SJSA1 (cell line): ENCODE measurements around the gene GALNT7. TPM values are rescaled to one million over a fixed set of nuclear protein-coding genes. Genes with fewer than 3 reads are reported as not detected.

Experiments
- DNase-seq, 2 experiments: peaks; one replicate each; pipeline ENCODE4 v3.0.0-alpha.2; 2015 to 2020; ENCODE audit warnings: low spot score in 2 of 2, low read depth in 1 of 2
- H3K27ac ChIP-seq: fragments of 250-450 bp; sonication (Bioruptor Pico); 2 replicates; pipeline ENCODE4 v1.5.1; 2020; ENCODE audit warnings: mild to moderate bottlenecking, moderate library complexity
- H3K27me3 ChIP-seq: fragments of 250-450 bp; sonication (Bioruptor Pico); replicated peaks from 2 replicates; pipeline ENCODE4 v1.5.1; 2020; ENCODE audit warnings: mild to moderate bottlenecking, moderate library complexity
- H3K36me3 ChIP-seq: fragments of 250-450 bp; sonication (Bioruptor Pico); 2 replicates; pipeline ENCODE4 v1.5.1; 2020; ENCODE audit warnings: mild to moderate bottlenecking
- H3K4me1 ChIP-seq: fragments of 250-450 bp; sonication (Bioruptor Pico); replicated peaks from 2 replicates; pipeline ENCODE4 v1.6.1; 2021; ENCODE audit warnings: mild to moderate bottlenecking
- H3K4me3 ChIP-seq: fragments of 250-450 bp; sonication (Bioruptor Pico); 2 replicates; pipeline ENCODE4 v1.5.1; 2020; ENCODE audit warnings: mild to moderate bottlenecking
- H3K9me3 ChIP-seq: fragments of 250-450 bp; sonication (Bioruptor Pico); replicated peaks from 2 replicates; pipeline ENCODE4 v1.5.1; 2020; ENCODE audit warnings: mild to moderate bottlenecking
- total RNA-seq: library from RNA; depleted of rRNA; stranded (reverse); fragments of >200 nt; shearing (Covaris generic); gene quantifications from 2 replicates; pipeline ENCODE4 v1.2.3, GENCODE V29; 2014

Gene GALNT7
- total RNA-seq, 1 experiment from 2014 or later = 24.7 TPM

DNA sequence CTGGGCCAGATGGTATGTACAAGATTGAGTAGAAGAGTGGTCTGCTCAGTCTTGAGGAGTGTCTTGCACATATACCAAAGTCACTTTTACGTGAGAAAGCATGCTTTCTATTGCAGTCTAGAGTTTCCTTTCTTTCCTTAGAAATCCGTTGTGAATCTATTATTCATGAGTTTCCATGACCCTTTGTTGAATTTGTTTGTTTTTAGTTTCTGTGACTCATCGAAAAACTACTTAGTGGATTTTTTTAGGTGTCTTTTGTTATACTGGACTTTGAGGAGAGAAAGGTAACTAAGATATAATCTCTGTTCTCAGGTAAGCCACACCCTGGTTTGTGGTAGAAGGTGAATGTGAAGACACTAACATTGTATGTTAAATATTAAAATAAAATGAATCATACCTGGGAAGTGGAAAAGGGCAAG, 23.0 kb downstream of the GALNT7 start:
- H3K36me3 ChIP-seq = no peaks in the 10 kb centered on the region
- no peaks in the 10 kb centered on the region for H3K9me3 ChIP-seq
- H3K4me3 ChIP-seq = no peak overlapping the region
- peak in 1 of 2 experiments; percentile 72 for DNase-seq
- H3K4me1 ChIP-seq = peaks cover 42% of the 10 kb centered on the region
- H3K27me3 ChIP-seq = no peaks in the 10 kb centered on the region
- H3K27ac ChIP-seq = peak overlapping the region; percentile 88

DNA sequence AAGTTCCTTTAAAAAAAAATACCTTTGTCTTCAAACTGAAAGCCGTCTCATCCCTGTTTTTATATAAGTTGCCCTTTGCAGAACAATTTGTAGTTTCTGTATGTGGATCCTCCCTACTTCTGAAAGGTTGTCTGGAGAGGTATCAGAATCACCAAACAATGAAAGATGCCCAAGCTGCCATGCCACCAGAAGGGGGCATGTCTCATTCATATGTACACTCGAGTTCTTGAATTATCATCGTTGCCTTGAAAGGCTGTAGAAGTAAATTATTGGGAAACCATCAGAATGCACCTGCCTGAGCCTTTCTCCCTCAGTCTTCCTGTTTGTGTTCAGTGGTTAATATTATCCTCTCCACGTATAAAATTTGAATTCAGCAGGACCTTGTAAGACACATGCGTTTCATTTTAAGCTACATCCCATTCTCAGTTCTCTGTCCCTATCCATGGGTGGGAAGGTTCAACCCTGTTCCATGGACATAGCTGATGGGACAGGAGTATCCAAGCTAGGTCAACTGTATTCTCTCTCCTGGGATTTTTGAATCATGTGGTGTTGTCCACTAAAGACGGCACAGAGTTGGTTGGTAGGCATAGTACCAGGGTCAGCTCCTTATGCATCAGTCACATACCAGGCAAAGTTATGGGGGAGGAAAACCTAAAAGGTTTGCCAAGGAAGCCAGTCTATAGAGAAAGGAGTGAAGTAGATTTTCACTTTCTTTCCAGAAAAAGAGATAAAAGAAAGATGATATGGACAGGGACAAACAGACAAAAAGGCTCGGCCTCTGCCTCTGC, 24.0 kb downstream of the GALNT7 start:
- Histone ChIP-seq H3K4me1 (peaks cover 42% of the 10 kb centered on the region), H3K27ac (no peak overlapping the region), H3K36me3 (no peaks in the 10 kb centered on the region), H3K27me3 (no peaks in the 10 kb centered on the region), H3K9me3 (no peaks in the 10 kb centered on the region), H3K4me3 (no peak overlapping the region)
- no peak for DNase-seq

- no peak for DNase-seq
- no peak overlapping the region for H3K4me3 ChIP-seq
- peaks cover 28% of the 10 kb centered on the region for H3K4me1 ChIP-seq
- no peaks in the 10 kb centered on the region for H3K36me3 ChIP-seq
- no peak overlapping the region for H3K27ac ChIP-seq
- H3K27me3 ChIP-seq = no peaks in the 10 kb centered on the region
- H3K9me3 ChIP-seq = no peaks in the 10 kb centered on the region
These were observed 25.5 kb downstream of the GALNT7 start for GRCh38 chr4:173194157-173194556.

- Histone ChIP-seq H3K9me3 (no peaks in the 10 kb centered on the region), H3K27ac (no peak overlapping the region), H3K4me3 (no peak overlapping the region), H3K27me3 (no peaks in the 10 kb centered on the region), H3K36me3 (no peaks in the 10 kb centered on the region), H3K4me1 (peaks cover 27% of the 10 kb centered on the region)
- no peak for DNase-seq
These were observed 26.5 kb downstream of the GALNT7 start for GRCh38 chr4:173195109-173195508.

DNA sequence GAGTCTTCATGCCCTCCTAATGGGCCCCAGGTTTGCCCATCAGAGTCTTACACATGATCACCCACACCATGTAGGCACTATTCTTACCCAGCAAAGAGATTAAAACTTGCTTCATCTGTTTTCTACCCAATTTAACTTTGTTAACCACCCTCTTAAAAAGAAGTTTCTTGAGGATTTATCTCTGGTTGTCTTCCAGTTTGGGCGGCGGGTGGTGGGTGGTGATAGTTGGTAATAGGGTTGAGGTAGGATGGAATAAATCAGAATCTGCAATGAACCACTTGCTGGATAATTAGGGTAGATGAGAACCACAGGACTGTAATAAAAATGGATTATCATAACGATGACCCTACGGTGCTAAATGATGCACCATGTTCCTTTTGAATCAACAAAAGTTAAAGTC, 30.9 kb downstream of the GALNT7 start:
- H3K27ac ChIP-seq = no peak overlapping the region
- no peak for DNase-seq

GRCh38 chr4:173200103-173200884, 31.7 kb downstream of the GALNT7 start:
- Histone ChIP-seq H3K4me1 (no peaks in the 10 kb centered on the region), H3K27me3 (no peaks in the 10 kb centered on the region), H3K36me3 (no peaks in the 10 kb centered on the region), H3K9me3 (no peaks in the 10 kb centered on the region), H3K27ac (no peak overlapping the region), H3K4me3 (no peak overlapping the region)
- no peak for DNase-seq

More for the DNA sequence above, 30.9 kb downstream of the GALNT7 start:
- no peaks in the 10 kb centered on the region for H3K27me3 ChIP-seq
- H3K9me3 ChIP-seq = no peaks in the 10 kb centered on the region
- H3K4me3 ChIP-seq = no peak overlapping the region
- H3K4me1 ChIP-seq = no peaks in the 10 kb centered on the region
- H3K36me3 ChIP-seq = no peaks in the 10 kb centered on the region

GRCh38 chr4:173202395-173202794, 33.8 kb downstream of the GALNT7 start:
- no peaks in the 10 kb centered on the region for H3K9me3 ChIP-seq
- no peak overlapping the region for H3K27ac ChIP-seq
- H3K4me1 ChIP-seq = no peaks in the 10 kb centered on the region
- no peaks in the 10 kb centered on the region for H3K36me3 ChIP-seq
- no peak for DNase-seq
- no peaks in the 10 kb centered on the region for H3K27me3 ChIP-seq
- H3K4me3 ChIP-seq = no peak overlapping the region

- Histone ChIP-seq H3K27me3 (no peaks in the 10 kb centered on the region), H3K4me3 (no peak overlapping the region), H3K9me3 (no peaks in the 10 kb centered on the region), H3K27ac (no peak overlapping the region), H3K36me3 (no peaks in the 10 kb centered on the region), H3K4me1 (no peaks in the 10 kb centered on the region)
- no peak for DNase-seq
These were observed 37.0 kb downstream of the GALNT7 start for GRCh38 chr4:173205656-173206055.

DNA sequence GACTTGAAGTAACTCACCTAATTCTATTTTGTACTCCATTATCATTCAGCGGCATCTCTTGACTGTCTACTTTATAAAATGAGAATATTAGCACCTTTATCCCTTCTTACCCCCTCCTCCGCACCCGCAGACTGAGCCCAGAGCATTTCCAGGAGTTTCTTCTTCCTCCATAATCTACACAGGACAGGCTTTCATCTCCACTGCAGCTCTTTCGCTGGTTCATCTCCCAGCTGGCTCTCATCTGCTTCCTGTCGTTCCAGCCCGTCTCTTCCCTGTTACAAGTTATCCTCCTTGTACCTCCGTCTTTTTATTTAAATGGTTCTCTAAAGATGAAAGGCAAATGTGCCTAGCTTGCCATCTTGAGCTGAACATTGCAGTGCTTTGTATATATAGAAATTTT, 39.8 kb downstream of the GALNT7 start:
- H3K27me3 ChIP-seq = no peaks in the 10 kb centered on the region
- no peak overlapping the region for H3K27ac ChIP-seq
- H3K36me3 ChIP-seq = no peaks in the 10 kb centered on the region
- H3K4me1 ChIP-seq = peaks cover 25% of the 10 kb centered on the region
- no peak overlapping the region for H3K4me3 ChIP-seq
- DNase-seq = no peak
- no peaks in the 10 kb centered on the region for H3K9me3 ChIP-seq

DNA sequence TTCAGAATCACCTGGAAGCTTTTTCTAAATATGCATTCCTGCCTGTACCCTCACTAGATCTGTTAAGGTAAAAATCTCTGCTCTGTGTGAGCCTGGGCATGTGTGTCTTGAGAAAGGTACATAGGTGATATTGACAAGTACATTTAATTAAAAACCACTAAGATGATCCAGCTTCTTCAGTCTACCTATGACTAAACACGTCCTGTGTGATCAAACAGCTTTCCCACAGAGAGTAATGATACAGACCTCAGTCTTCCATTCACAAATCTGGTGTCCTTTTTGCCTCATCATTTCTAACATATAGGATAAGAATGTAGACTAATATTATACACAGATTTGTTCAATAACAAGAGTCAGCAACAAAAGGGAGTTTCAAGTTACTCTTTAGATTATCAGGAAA, 42.6 kb downstream of the GALNT7 start:
- Histone ChIP-seq H3K4me3 (no peak overlapping the region), H3K4me1 (peaks cover 29% of the 10 kb centered on the region), H3K36me3 (no peaks in the 10 kb centered on the region), H3K9me3 (no peaks in the 10 kb centered on the region), H3K27ac (no peak overlapping the region), H3K27me3 (no peaks in the 10 kb centered on the region)
- DNase-seq = no peak

GRCh38 chr4:173211838-173212237, 43.2 kb downstream of the GALNT7 start:
- Histone ChIP-seq H3K4me3 (no peak overlapping the region), H3K36me3 (no peaks in the 10 kb centered on the region), H3K9me3 (no peaks in the 10 kb centered on the region), H3K27me3 (no peaks in the 10 kb centered on the region), H3K4me1 (peaks cover 29% of the 10 kb centered on the region), H3K27ac (0 out of 2 replicates have a peak overlapping the region, but pooled peaks have one; percentile 7)
- DNase-seq = peak in 1 of 2 experiments; percentile 40

GRCh38 chr4:173212379-173212778, 43.8 kb downstream of the GALNT7 start:
- no peak overlapping the region for H3K27ac ChIP-seq
- no peak for DNase-seq
- no peaks in the 10 kb centered on the region for H3K9me3 ChIP-seq
- no peaks in the 10 kb centered on the region for H3K27me3 ChIP-seq
- H3K4me3 ChIP-seq = no peak overlapping the region
- H3K36me3 ChIP-seq = no peaks in the 10 kb centered on the region
- H3K4me1 ChIP-seq = peaks cover 32% of the 10 kb centered on the region

- no peak for DNase-seq
- H3K4me3 ChIP-seq = no peak overlapping the region
These were observed 44.7 kb downstream of the GALNT7 start for GRCh38 chr4:173213296-173213695.

DNA sequence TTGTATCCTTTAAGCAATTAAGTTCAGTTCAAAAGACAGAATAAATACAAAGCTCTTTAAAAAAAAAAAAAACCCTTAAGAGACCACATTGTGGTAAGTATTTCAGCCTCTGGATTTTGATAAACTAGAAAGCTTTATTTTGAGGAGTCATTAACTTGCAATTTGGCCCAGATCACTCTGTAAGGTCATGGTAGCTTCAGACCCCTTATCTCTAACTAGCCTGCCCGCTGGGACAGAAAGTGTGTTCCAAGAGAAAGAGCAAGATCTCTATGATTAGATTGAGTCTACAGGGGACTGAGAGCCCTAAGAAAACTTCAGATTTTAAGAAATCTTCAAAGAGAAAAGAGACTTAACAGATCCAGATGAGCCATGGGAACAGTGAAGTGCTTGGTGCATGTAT, 45.6 kb downstream of the GALNT7 start:
- Histone ChIP-seq H3K4me1 (peaks cover 49% of the 10 kb centered on the region), H3K9me3 (no peaks in the 10 kb centered on the region)

More at GRCh38 chr4:173213296-173213695, 44.7 kb downstream of the GALNT7 start:
- Histone ChIP-seq H3K9me3 (no peaks in the 10 kb centered on the region), H3K27me3 (no peaks in the 10 kb centered on the region), H3K36me3 (no peaks in the 10 kb centered on the region), H3K4me1 (peaks cover 42% of the 10 kb centered on the region), H3K27ac (no peak overlapping the region)

More for the DNA sequence above, 45.6 kb downstream of the GALNT7 start:
- H3K36me3 ChIP-seq = no peaks in the 10 kb centered on the region
- H3K4me3 ChIP-seq = no peak overlapping the region
- no peak for DNase-seq
- H3K27ac ChIP-seq = no peak overlapping the region
- no peaks in the 10 kb centered on the region for H3K27me3 ChIP-seq
